WTC11 (cell line): ENCODE measurements around the gene ALOXE3. TPM values are rescaled to one million over a fixed set of nuclear protein-coding genes. Genes with fewer than 3 reads are reported as not detected.

Experiments
- AFF4 ChIP-seq: sonication (generic); formaldehyde crosslinking; IDR thresholded peaks from 2 replicates; pipeline ENCODE4 v1.8.1; 2023; ENCODE audit warnings: mild to moderate bottlenecking, missing genetic modification reagents, borderline replicate concordance
- CDX4 ChIP-seq: fragments of 250-450 bp; sonication (Bioruptor Pico); IDR thresholded peaks from 2 replicates; pipeline ENCODE4 v1.9.0; 2021; ENCODE audit warnings: moderate library complexity, mild to moderate bottlenecking, inconsistent platforms, borderline replicate concordance
- E2F5 ChIP-seq: sonication (generic); formaldehyde crosslinking; IDR thresholded peaks from 2 replicates; pipeline ENCODE4 v1.8.1; 2022; ENCODE audit warnings: mild to moderate bottlenecking, moderate library complexity, missing genetic modification reagents
- ERG ChIP-seq: fragments of 250-450 bp; sonication (Bioruptor Pico); IDR thresholded peaks from 2 replicates; pipeline ENCODE4 v1.8.0; 2021; ENCODE audit warnings: mild to moderate bottlenecking
- ETV6 ChIP-seq: sonication (generic); formaldehyde crosslinking; IDR thresholded peaks from 2 replicates; pipeline ENCODE4 v1.8.1; 2022; ENCODE audit warnings: mild to moderate bottlenecking, missing genetic modification reagents
- JUN ChIP-seq: sonication (generic); formaldehyde crosslinking; IDR thresholded peaks from 2 replicates; pipeline ENCODE4 v1.8.0; 2023; ENCODE audit warnings: mild to moderate bottlenecking, missing genetic modification reagents
- NFE2L1 ChIP-seq: sonication (generic); formaldehyde crosslinking; IDR thresholded peaks from 2 replicates; pipeline ENCODE4 v1.8.1; 2023; ENCODE audit warnings: missing genetic modification reagents
- NFYB ChIP-seq: sonication (generic); formaldehyde crosslinking; conservative IDR thresholded peaks from 2 replicates; pipeline ENCODE4 v1.8.0; 2022; ENCODE audit warnings: low read depth, missing genetic modification reagents
- NR1H2 ChIP-seq: sonication (generic); formaldehyde crosslinking; IDR thresholded peaks from 2 replicates; pipeline ENCODE4 v1.9.0; 2021; ENCODE audit warnings: mild to moderate bottlenecking, moderate library complexity, missing genetic modification reagents
- TCF7 ChIP-seq: sonication (generic); formaldehyde crosslinking; IDR thresholded peaks from 2 replicates; pipeline ENCODE4 v1.8.0; 2022; ENCODE audit warnings: mild to moderate bottlenecking, low read depth, missing genetic modification reagents, moderate library complexity
- USF1 ChIP-seq: sonication (generic); formaldehyde crosslinking; IDR thresholded peaks from 2 replicates; pipeline ENCODE4 v1.8.0; 2022; ENCODE audit warnings: mild to moderate bottlenecking, missing genetic modification reagents
- ZNF232 ChIP-seq: sonication (generic); formaldehyde crosslinking; IDR thresholded peaks from 2 replicates; pipeline ENCODE4 v1.8.0; 2022; ENCODE audit warnings: mild to moderate bottlenecking, missing genetic modification reagents
- ZNF281 ChIP-seq: sonication (generic); formaldehyde crosslinking; IDR thresholded peaks from 2 replicates; pipeline ENCODE4 v1.8.0; 2023; ENCODE audit warnings: mild to moderate bottlenecking, missing genetic modification reagents
- ZNF317 ChIP-seq: sonication (generic); formaldehyde crosslinking; IDR thresholded peaks from 2 replicates; pipeline ENCODE4 v1.8.1; 2023; ENCODE audit warnings: low read depth, mild to moderate bottlenecking, moderate library complexity, missing genetic modification reagents, borderline replicate concordance
- ZSCAN18 ChIP-seq: fragments of 250-450 bp; sonication (Bioruptor Pico); IDR thresholded peaks from 2 replicates; pipeline ENCODE4 v2.1.2; 2022; ENCODE audit warnings: mild to moderate bottlenecking, moderate library complexity
- total RNA-seq: library from RNA; stranded (reverse); gene quantifications from 3 replicates; pipeline ENCODE4 v1.2.3, GENCODE V29; 2021

ALOXE3 gene
- total RNA-seq, 1 experiment from 2014 or later = 0.81 TPM

- no peak for TF ChIP-seq JUN
- no peak for TF ChIP-seq AFF4 (CRISPR knock-in tag)
- peak; percentile 46; the same call in 1 of the 2 replicates for TF ChIP-seq E2F5 (CRISPR knock-in tag)
- no peak for TF ChIP-seq NR1H2
- TF ChIP-seq ERG (CRISPR knock-in tag) = no peak
- TF ChIP-seq ZNF232 (CRISPR knock-in tag) = no peak
- no peak for TF ChIP-seq CDX4 (CRISPR knock-in tag)
- TF ChIP-seq USF1 (CRISPR knock-in tag) = peak; percentile 83
- peak; percentile 68; the same call in 1 of the 2 replicates for TF ChIP-seq NFE2L1 (CRISPR knock-in tag)
- TF ChIP-seq ZNF281 (CRISPR knock-in tag) = no peak
- TF ChIP-seq TCF7 = no peak
- no peak for TF ChIP-seq ZSCAN18
- peak; percentile 25; the same call in 1 of the 2 replicates for TF ChIP-seq NFYB
- TF ChIP-seq ZNF317 = no peak
- no peak for TF ChIP-seq ETV6 (CRISPR knock-in tag)
These were observed 8.5 kb downstream of the ALOXE3 start (continued) for GRCh38 chr17:8109661-8110455.
